ENCODE measurements around the gene COPG1. TPM values are rescaled to one million over a fixed set of nuclear protein-coding genes. Genes with fewer than 3 reads are reported as not detected.

COPG1 gene
- total RNA-seq, 1 donor from 2014 or later = 159 TPM

- H3K4me3 ChIP-seq (ENCODE audit: low read depth, low read length) = no peak overlapping the region
- TF ChIP-seq CTCF (IDR thresholded peaks at IDR 0.05; ENCODE audit: insufficient read depth, low read length, poor library complexity, severe bottlenecking) = no peak
- no peaks in the 10 kb centered on the region for H3K27me3 ChIP-seq (ENCODE audit: control insufficient read depth, insufficient read depth, low read length)
- H3K36me3 ChIP-seq (ENCODE audit: control insufficient read depth, insufficient read depth, low read length) = peaks cover 2% of the 10 kb centered on the region
- DNase-seq (ENCODE audit: low read depth) = no peak
These were observed 45.9 kb downstream of the COPG1 start for GRCh38 chr3:129295286-129295685.

GRCh38 chr3:129304146-129304961 lies 54.9 kb downstream of the COPG1 start:
- no peak overlapping the region for H3K4me3 ChIP-seq (ENCODE audit: low read depth, low read length)
- no peaks in the 10 kb centered on the region for H3K36me3 ChIP-seq (ENCODE audit: control insufficient read depth, insufficient read depth, low read length)
- no peaks in the 10 kb centered on the region for H3K27me3 ChIP-seq (ENCODE audit: control insufficient read depth, insufficient read depth, low read length)
- TF ChIP-seq CTCF (IDR thresholded peaks at IDR 0.05; ENCODE audit: insufficient read depth, low read length, poor library complexity, severe bottlenecking) = no peak
- no peak for DNase-seq (ENCODE audit: low read depth)

GRCh38 chr3:129304962-129305222 lies 55.5 kb downstream of the COPG1 start:
- Histone ChIP-seq H3K36me3 (ENCODE audit: control insufficient read depth, insufficient read depth, low read length) (no peaks in the 10 kb centered on the region), H3K4me3 (ENCODE audit: low read depth, low read length) (no peak overlapping the region), H3K27me3 (ENCODE audit: control insufficient read depth, insufficient read depth, low read length) (no peaks in the 10 kb centered on the region)
- DNase-seq (ENCODE audit: low read depth) = no peak
- no peak for TF ChIP-seq CTCF (IDR thresholded peaks at IDR 0.05; ENCODE audit: insufficient read depth, low read length, poor library complexity, severe bottlenecking)

GRCh38 chr3:129305592-129306091 lies 56.2 kb downstream of the COPG1 start:
- DNase-seq (ENCODE audit: low read depth) = peak; percentile 69
- no peak for TF ChIP-seq CTCF (IDR thresholded peaks at IDR 0.05; ENCODE audit: insufficient read depth, low read length, poor library complexity, severe bottlenecking)
- no peaks in the 10 kb centered on the region for H3K27me3 ChIP-seq (ENCODE audit: control insufficient read depth, insufficient read depth, low read length)
- H3K36me3 ChIP-seq (ENCODE audit: control insufficient read depth, insufficient read depth, low read length) = no peaks in the 10 kb centered on the region
- no peak overlapping the region for H3K4me3 ChIP-seq (ENCODE audit: low read depth, low read length)

- Histone ChIP-seq H3K36me3 (ENCODE audit: control insufficient read depth, insufficient read depth, low read length) (no peaks in the 10 kb centered on the region), H3K4me3 (ENCODE audit: low read depth, low read length) (no peak overlapping the region), H3K27me3 (ENCODE audit: control insufficient read depth, insufficient read depth, low read length) (no peaks in the 10 kb centered on the region)
- TF ChIP-seq CTCF (IDR thresholded peaks at IDR 0.05; ENCODE audit: insufficient read depth, low read length, poor library complexity, severe bottlenecking) = no peak
- DNase-seq (ENCODE audit: low read depth) = no peak
These were observed 59.2 kb downstream of the COPG1 start for GRCh38 chr3:129308636-129309035.
